GM12801 (cell line): ENCODE measurements around the gene CMSS1.

Experiments
- CTCF ChIP-seq: IDR thresholded peaks from one replicate; pipeline ENCODE4 v1.5.1; 2011; ENCODE audit warnings: control low read depth; ENCODE audit not compliant: insufficient read length; ENCODE audit errors: extremely low read depth

Gene CMSS1

GRCh38 chr3:99907959-99908544, 90.4 kb downstream of the CMSS1 start:
- TF ChIP-seq CTCF = no peak

- no peak for TF ChIP-seq CTCF
Observed at GRCh38 chr3:99909714-99910495, 92.2 kb downstream of the CMSS1 start.

- no peak for TF ChIP-seq CTCF
Observed at GRCh38 chr3:99910752-99911290, 93.2 kb downstream of the CMSS1 start.

GRCh38 chr3:99911433-99911832, 93.8 kb downstream of the CMSS1 start:
- TF ChIP-seq CTCF = no peak

- TF ChIP-seq CTCF = no peak
Observed at GRCh38 chr3:99915906-99916432, 98.3 kb downstream of the CMSS1 start.

- no peak for TF ChIP-seq CTCF
Observed at GRCh38 chr3:99918715-99919114, 101.1 kb downstream of the CMSS1 start.

GRCh38 chr3:99919694-99920093, 102.0 kb downstream of the CMSS1 start:
- TF ChIP-seq CTCF = no peak
